ENCODE results near the gene TRIO.

Gene TRIO

DNA sequence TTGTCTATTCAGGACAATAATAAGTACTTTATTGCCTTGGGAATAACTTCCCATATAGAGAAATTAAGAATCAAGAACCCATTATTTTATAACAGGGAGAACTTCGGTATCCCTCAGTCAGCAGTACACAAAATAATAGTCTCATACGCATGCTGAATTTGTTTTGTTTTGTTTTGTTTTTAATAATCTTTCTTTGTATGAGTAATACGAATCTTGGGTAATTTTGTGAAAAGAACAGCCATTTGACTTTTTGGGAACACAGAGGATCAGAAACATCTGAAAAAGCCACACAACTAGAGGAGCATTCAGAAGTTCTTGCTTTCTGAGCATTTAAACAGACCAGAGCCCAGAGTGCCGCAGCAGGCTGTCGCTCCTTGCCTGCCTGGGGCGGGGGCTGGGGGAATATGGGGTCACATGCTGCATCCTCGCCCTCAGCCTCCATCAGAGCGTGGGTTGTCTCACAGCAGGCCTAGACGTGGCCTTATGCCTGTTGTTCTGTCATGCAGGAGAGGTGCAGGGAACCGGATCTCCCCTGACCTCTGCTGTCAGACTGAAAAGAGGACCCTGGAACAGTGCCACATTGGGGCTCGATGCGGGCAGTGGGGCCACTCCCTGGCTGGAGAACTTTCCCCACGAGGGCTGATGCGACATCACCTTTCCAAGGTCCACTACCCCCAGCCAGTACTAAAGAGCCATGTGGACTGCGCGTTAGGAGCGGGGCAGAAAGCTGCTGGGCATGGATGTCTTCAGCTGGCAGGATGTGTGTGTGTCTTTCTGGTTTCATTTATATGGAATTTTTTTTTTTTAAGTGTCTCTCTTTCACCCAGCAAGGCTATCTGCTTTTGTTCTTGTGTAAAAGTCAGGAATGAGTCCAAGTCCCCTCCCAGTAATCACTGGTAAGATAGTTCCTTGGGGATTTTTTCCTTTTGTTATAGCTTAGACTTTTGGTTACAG is 305.1 kb downstream of the TRIO start:
- DNase-seq: peak in 1 of 56 donors; percentile 22

DNA sequence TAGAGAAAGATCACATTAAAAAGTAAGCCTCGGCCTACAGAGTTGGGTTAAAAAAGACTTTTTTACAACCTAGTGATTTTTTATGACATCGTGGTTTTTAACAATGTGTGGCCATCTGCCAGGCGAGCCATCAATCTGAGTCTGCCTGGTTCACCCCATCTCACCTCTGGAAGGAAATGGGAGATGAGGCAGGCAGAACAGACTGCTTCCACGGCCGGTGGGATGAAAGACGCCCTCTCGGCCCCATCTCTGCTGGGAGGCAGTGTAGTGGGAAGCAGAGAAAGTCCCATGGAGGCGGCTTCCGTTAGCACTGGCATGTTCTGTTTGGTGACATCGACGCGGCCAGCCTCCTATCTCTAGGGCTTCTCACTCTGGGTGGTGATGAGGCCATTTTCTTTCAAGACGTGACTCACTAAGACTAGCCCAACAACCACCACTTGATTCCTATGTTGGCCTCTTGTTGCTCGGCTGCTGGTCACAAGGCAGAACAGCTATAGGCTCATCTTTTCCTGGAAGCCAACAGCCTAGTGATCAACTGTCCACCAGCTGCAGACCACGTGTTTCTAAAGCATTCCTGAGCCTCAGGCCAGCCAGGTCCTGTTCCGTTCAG is 306.0 kb downstream of the TRIO start:
- DNase-seq: no peak

DNA sequence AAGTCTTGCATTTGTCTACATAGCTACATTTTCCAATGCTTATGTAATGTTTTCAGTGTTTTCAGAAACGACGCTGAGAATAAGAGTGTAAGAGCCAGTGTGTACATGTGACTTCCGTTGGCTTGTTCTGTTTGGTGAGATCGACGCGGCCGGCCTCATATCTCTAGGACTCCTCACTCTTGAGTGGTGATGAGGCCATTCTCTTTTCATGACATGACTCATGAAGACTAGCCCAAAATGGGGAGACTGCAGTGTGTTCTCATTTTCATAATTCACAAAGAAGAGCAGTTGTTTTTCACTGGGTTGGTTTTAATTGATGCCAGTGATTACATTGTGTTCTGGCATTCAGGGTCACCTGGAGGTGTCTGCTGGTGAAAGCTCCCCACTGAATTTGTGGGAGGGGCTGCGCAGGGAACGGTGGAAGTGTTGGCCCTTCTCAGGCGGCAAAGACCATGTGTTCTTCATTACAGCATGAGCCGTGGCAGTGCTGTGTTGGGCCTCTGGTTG is 306.9 kb downstream of the TRIO start:
- peak in 1 of 56 donors; percentile 32 for DNase-seq

DNA sequence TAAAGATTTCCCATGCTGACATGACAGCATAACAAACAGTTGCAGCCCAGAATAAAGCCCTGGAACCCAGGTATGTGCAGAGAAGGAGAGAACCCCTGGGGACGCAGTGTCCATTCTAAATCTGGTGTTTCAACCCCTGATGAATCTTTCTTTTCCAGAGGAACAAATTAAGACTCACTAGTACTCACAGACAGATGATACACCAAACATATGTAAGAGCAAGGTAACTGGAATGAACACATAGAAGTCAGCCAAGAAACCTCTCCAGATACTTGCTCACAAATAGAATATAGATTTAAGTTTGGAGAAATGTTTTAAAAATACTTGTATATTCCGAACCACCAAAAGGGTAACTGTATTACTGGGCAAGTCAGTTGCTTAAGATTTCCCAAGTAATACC is 307.6 kb downstream of the TRIO start:
- no peak for DNase-seq

DNA sequence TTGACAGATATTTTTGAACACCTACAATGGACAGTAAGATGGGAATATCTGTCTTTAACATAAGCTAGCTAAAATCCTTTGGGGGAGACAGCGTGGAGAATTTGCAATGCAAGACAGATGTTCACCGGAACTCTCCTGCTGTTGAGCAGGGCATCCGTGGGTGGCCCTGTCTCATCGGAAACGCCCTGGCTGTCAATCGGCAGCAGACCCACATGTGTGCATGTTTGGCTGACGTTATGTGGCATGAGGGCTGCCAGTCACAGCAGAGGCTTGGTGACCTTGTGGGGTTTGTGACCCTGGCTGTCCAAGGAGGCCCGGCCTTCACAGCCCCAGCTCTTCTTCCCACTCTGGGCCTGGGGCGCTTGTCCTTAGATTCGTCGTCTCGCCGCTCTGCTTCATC is 308.7 kb downstream of the TRIO start:
- no peak for DNase-seq

DNA sequence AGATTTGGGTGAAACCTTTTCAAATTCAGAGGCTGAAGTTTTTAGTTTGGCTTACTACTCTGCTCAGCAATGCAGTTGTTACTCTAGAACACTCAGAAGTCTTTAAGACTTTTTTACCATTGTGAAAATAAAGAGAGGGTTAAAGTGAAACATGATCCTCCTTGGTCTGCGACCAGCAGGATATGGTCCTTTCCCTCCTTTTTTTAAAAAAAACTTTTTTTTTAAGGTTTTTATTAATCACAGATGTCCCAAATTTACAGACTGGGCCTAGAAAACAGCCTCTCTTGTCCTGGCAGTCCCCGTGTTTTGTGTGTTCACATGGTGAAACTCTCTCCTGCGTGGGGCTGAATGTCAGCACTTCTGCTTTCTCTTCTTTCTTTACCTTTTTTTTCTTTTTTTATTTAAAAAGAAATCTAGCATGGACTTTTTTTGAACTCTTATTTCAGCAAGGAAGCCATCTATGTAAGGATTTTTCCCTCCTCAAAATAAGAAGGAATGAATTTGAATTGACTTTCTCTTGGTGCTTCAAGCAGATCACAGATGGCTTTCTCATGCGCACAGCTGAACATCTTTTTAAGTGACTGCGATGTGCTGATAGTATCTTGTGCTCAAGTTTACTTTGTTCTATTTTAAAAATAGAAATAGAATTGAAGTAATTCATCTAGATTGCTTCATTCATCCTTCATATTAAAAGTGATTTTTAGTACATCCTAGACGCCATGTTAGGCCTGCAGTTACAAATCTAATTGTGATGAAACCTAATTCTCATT is 309.7 kb downstream of the TRIO start:
- DNase-seq: no peak

DNA sequence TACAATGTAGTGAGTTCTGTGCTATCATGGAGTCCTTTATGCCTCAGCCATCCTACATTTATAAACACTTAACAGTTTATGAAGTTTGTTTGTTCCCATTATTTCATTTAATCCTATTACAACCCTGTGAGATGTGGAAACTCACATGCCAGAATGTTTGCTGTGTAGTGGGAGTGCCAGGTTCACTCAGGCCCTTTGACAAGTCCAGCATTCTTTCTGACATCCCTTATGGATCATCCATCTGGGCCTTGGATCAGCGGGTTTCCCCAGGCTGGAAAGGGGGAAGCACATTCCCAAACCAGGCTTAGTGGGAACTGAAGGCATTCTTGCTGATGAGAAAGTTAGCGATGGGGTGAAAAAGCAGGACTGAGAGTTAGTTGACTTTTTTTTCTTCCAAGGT is 310.3 kb downstream of the TRIO start:
- no peak for DNase-seq

DNA sequence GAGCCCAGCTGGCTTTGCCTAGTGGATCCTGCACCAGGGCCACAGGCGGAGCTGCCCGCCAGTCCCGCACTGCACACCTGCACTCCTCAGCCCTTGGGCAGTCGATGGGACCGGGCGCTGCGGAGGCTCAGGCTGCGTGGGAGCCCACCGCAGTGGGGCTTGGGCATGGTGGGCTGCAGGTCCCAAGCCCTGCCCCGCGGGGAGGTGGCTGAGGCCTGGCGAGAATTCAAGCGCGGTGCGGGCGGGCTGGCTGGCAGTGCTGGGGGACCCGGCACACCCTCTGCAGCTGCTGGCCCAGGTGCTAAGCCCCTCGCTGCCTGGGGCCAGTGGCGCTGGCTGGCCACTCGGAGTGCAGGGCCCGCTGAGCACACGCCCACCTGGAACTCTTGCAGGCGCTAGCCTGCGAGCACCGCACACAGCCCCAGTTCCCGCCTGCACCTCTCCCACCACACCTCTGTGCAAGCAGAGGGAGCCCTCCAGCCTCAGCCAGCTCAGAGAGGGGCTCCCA is 312.7 kb downstream of the TRIO start:
- DNase-seq: no peak

DNA sequence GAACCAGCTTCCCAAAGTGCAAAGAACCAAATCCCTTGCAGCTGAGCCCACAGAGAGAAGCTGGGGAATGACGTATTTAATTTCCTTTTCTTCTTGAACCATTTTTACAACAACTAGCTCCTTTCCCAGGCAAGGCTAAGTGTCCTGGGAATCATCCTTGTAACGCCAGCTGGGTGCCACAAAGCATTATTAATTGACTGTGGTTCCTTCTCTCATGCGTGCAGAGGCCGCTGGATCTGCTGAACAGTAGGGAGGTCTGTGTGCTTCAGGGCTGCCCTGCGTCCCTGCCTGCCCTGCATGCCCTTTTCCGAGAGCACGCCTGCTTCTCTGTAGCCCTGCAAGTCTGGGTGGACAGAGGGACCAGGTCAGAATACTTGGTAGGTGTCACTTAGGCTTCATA is 314.3 kb downstream of the TRIO start:
- DNase-seq: no peak

DNA sequence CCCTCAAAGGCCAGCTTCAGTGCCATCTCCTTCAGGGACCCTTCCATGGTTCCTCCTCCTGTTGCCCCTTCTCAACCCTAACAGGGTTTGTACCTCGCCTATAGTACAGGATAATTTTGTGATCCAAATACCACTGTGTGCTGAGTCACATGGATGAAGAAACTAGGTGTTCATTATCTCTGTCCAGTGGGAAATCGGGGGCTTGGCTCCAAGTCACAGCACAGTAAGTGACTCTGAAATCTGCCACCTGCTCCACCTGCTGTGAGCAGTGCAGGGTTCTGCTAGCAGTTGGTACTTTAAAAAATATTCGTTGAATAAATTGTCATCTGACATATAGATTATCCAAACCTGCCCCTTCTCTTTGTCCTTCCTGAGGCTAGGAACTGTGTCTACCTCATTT is 315.3 kb downstream of the TRIO start:
- no peak for DNase-seq

DNA sequence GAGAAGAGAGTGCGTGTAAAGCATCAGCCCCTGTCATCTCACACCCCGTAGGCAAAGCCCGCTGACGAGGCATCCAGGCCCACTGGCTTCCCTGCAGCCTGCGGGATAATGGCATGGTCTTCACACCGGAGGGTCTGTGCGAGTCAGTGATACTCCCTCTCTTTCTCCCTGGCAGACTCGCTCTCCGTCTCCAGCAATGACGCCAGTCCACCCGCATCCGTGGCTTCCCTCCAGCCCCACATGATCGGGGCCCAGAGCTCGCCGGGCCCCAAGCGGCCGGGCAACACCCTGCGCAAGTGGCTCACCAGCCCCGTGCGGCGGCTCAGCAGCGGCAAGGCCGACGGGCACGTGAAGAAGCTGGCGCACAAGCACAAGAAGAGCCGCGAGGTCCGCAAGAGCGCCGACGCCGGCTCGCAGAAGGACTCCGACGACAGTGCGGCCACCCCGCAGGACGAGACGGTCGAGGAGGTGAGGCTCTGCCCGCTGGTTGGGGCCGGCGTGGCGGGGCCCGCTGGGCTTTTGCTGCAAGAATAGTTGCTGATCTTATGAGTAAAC is 317.8 kb downstream of the TRIO start:
- DNase-seq: no peak

DNA sequence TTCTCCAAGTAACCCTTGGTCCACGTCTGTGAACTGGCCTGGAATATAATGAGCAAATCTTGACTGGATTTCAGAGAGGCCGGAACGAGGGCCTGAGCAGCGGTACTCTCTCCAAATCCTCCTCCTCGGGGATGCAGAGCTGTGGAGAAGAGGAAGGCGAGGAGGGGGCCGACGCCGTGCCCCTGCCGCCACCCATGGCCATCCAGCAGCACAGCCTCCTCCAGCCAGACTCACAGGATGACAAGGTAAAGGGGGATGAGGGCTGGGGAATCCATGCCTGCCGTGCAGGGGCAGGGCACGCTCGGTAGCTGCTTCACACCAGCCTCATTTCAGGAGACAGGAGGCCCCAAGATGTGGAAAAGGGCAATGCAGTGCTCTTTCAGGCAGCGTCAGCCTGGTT is 319.5 kb downstream of the TRIO start:
- no peak for DNase-seq

DNA sequence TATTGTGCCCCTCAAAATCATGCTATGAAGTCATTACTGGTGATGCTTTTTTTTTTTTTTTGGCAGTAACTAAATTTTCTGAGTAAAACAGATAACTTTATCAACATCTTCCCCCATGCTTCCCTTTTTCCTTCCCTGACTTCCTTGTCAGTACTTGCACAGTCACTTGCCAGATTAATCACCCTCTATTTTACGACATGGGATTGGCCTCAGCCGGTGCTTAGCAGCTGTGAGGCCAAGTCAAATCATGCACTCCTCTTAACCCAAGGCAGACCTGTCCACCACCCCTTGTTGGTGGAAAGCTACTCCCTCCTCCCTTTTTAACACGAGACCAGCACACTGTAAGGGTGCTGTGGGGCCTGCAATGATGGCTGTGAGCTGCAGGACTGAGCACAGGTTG is 320.5 kb downstream of the TRIO start:
- DNase-seq: no peak

DNA sequence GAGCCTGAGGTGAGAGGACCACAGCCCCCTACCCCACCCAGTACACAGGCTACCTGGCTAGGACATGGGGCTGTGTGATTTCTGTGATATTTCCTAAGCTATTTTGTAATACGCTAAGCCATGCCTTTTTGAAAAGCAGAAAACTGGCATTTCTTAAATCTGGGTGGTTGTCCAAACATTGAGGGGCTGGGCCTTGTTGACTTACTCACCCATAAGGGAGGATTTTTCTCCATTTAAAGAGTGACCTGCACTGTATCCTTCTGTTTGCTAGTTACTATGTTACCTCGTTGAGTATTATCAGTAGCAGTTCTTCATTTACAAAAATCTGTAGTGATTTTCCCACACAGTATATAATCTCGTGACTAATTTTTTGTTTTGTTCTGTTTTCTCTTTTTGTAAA is 321.0 kb downstream of the TRIO start:
- no peak for DNase-seq

DNA sequence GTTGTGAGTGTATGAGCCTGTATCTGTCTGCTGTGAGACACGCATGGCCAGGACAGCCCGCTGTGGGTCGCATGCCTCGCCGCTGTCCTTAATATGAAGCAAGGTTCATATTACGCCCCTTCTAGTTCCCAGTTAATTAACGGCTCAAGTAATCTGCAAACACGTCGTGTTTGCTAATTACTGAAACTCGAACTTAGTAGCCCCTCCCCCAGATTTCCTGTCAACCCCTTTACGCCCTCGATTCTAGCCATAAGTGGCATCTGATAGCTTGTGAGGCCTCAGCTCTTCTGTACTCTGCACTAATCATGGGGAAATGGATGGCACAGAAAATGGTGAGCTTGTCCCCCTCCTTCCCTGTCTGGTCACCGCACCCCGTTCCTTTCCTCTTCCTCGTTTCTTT is 321.5 kb downstream of the TRIO start:
- no peak for DNase-seq

DNA sequence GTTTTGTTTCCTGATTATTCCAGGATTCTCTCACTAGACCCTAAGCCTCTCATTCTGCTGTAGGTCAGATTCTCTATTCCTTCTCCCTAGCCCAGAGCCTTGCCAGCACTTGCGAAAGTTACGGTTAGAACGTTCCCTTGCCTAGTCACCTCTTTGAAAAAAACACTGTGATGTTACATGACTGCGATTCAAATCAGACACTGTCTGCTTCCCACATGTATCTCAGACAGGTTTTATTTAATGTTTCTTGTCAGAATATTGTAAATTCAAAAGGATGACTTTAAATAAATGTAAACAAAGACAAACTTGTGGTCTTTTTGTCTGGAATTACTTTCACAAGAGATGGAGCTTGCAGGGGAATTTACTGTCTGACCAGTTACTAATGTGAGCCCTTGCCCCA is 322.0 kb downstream of the TRIO start:
- no peak for DNase-seq

DNA sequence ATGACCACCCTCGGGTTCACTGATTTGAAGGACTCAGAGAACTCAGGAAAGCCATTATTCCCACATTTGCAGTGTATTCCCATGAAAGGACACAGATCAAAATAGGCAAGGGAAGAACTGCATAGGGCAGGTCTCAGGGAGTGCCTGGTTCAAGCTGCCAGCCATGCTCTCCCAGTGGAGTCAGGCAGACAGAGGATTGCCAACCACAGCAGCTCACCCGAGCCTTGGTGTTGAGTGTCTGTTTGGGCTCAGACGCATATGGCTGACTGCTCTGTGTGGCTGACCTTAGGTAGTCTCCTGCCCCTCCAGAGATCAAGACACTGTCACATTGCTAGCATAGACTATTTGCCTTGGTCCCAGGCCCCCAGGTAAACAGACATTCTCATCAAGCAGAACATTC is 322.6 kb downstream of the TRIO start:
- no peak for DNase-seq

DNA sequence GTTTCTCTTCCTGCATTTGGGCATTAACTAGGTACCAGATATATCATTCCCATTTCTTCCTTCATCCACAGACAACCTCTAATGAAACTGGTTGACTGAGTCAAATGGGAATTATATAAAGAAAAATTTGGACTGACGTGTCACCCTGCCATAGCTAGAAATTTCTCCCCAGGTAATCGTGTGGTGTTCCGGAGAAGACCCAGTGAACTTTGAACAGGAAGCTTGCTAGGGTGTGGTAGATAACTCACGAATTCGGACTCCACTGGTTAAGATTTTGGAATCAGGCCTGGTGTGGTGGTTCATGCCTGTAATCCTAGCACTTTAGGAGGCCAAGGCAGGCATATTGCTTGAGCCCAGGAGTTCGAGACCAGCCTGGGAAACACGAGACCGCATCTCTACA is 324.1 kb downstream of the TRIO start:
- no peak for DNase-seq

DNA sequence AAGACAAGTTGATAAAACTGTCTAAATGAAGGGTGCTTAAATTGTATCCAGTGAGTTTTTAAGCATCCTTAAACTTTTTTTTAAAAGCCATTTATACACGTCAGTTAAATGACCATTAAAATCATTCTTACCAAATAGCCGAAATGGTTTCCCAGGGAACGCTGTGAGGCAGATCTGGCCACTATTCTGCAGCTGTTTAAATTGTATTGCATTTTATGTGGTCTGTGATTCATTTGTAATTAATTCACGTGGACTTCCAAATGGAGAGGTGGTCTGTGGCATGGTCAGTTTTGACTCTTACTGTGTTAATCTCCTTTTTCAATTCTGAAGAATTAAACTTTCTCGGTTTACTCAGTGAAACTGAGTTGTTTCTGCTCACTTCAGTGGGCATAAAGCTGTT is 324.7 kb downstream of the TRIO start:
- no peak for DNase-seq

DNA sequence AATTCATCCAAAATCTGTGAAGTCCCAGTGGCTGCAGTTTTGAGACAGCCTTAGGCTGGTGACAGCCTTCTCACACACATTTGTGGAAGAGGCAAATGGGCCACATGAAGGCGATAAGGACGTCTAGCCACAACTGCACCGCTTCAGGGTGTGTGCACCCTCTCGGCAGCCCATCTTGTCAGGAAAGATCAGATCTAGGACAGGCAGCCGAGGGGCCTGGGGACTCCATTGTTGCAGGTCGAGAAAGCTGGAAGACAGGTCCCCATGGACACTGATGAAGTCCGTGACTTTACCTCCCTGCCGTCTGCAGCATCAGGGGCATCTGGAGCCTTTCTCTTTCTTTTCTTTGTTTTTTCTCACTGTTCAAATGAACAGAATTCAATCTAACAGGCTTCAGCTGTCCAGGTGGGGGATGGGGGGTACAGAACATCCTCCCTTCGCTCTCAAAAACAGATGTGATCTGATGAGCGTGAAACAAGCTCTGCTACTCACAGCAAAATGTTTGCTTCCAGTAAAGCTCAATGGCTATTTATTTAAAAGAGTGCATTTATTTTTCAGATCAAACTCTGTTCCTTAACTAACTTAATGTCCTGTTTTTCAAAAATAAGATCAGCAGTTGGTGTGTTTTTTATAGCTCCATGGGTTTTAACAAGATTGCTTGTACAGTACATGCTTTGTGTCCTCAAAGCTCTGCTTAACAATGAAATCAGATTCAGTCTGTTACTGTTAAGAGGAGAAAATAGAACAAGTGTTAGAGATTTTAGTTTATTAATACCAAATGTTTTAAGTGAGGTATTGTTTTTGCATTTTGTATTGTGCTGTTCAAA is 326.6 kb downstream of the TRIO start:
- no peak for DNase-seq

DNA sequence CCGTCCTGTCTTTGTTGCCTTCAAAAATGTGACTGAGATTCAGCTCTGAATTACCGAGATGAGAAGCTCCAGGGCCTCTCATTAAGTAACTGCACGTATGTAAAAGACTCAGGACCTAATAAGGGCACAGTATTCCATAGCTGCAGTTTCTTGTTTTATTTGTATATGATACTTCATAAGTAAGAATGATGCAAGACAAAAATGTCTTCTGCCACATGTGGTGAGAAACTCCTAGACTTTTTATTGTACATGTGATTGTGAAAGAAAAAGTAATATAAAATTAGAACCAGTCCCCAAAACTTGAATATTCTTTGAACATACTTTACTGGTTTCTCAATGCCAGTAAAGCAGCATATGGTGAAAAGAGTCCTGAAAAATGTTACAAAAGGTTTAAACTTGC is 328.4 kb downstream of the TRIO start:
- DNase-seq: no peak

Measured in nucleus accumbens (tissue), 56 donors.